VCaP (cell line): ENCODE data around the gene PEAR1.
A peak's percentile ranks its signal among the peaks of the same experiment; 100 is the strongest.
"Not testable (repeated sequence)": the region's sequence is repeated elsewhere in the genome, so short reads cannot be mapped to it uniquely, and the experiment has no call there.

Experiments
- H3K27ac ChIP-seq: fragments of 450-650 bp; 2 replicates; pipeline ENCODE4 v1.5.1; 2017
- CTCF ChIP-seq: fragments of 450-650 bp; conservative IDR thresholded peaks from 2 replicates; pipeline ENCODE4 v1.5.1; 2017; ENCODE audit warnings: mild to moderate bottlenecking, moderate library complexity

The PEAR1 gene

GRCh38 chr1:156926175-156926574 is 32.7 kb downstream of the PEAR1 start:
- TF ChIP-seq CTCF, result no peak
- no peak overlapping the region for H3K27ac ChIP-seq

GRCh38 chr1:156926695-156927094 is 33.2 kb downstream of the PEAR1 start:
- H3K27ac ChIP-seq, result not testable (repeated sequence)

- peak; percentile 93 for TF ChIP-seq CTCF
Measured at GRCh38 chr1:156927215-156928042, 33.9 kb downstream of the PEAR1 start.

GRCh38 chr1:156928043-156928602 is 34.6 kb downstream of the PEAR1 start:
- H3K27ac ChIP-seq, result no peak overlapping the region
- TF ChIP-seq CTCF, result peak; percentile 68

More at GRCh38 chr1:156927215-156928042, 33.9 kb downstream of the PEAR1 start:
- no peak overlapping the region; the same call in 1 of the 2 replicates for H3K27ac ChIP-seq

- no peak for TF ChIP-seq CTCF
Measured at GRCh38 chr1:156929596-156930238, 36.2 kb downstream of the PEAR1 start.

GRCh38 chr1:156930483-156930882 is 37.0 kb downstream of the PEAR1 start:
- TF ChIP-seq CTCF, result no peak
- no peak overlapping the region for H3K27ac ChIP-seq

More at GRCh38 chr1:156929596-156930238, 36.2 kb downstream of the PEAR1 start:
- H3K27ac ChIP-seq, result no peak overlapping the region

- no peak overlapping the region for H3K27ac ChIP-seq
- no peak for TF ChIP-seq CTCF
Measured at GRCh38 chr1:156931211-156931952, 37.9 kb downstream of the PEAR1 start.
